ENCODE results near the gene CIRBP.

CIRBP gene

GRCh38 chr19:1254081-1254527, 15.0 kb upstream of the CIRBP start:
- Histone ChIP-seq H3K9ac (ENCODE audit: low read depth, low read length) (no peak overlapping the region), H3K36me3 (ENCODE audit: insufficient read depth, low read length) (peaks cover 67% of the 10 kb centered on the region), H3K9me3 (ENCODE audit: insufficient read depth, low read depth, low read length) (no peaks in the 10 kb centered on the region), H3K4me1 (ENCODE audit: insufficient read depth, low read length) (peaks cover 7% of the 10 kb centered on the region), H3K4me3 (ENCODE audit: low read length) (no peak overlapping the region), H3K27ac (ENCODE audit: low read depth, low read length) (peak overlapping the region; percentile 93; the same call in 1 of the 2 replicates), H3K27me3 (ENCODE audit: insufficient read depth, low read length) (no peaks in the 10 kb centered on the region)
- WGBS: 95% methylated on average over 37 of the region's 37 CpGs

- Histone ChIP-seq H3K4me3 (ENCODE audit: low read length) (no peak overlapping the region), H3K4me1 (ENCODE audit: insufficient read depth, low read length) (peaks cover 7% of the 10 kb centered on the region), H3K9me3 (ENCODE audit: insufficient read depth, low read depth, low read length) (no peaks in the 10 kb centered on the region), H3K27ac (ENCODE audit: low read depth, low read length) (peak overlapping the region; percentile 7; the same call in 1 of the 2 replicates), H3K36me3 (ENCODE audit: insufficient read depth, low read length) (peaks cover 67% of the 10 kb centered on the region), H3K27me3 (ENCODE audit: insufficient read depth, low read length) (no peaks in the 10 kb centered on the region), H3K9ac (ENCODE audit: low read depth, low read length) (no peak overlapping the region)
- 95% methylated on average over 20 of the region's 20 CpGs for WGBS
Observed at GRCh38 chr19:1254530-1255185, 14.5 kb upstream of the CIRBP start.

DNA sequence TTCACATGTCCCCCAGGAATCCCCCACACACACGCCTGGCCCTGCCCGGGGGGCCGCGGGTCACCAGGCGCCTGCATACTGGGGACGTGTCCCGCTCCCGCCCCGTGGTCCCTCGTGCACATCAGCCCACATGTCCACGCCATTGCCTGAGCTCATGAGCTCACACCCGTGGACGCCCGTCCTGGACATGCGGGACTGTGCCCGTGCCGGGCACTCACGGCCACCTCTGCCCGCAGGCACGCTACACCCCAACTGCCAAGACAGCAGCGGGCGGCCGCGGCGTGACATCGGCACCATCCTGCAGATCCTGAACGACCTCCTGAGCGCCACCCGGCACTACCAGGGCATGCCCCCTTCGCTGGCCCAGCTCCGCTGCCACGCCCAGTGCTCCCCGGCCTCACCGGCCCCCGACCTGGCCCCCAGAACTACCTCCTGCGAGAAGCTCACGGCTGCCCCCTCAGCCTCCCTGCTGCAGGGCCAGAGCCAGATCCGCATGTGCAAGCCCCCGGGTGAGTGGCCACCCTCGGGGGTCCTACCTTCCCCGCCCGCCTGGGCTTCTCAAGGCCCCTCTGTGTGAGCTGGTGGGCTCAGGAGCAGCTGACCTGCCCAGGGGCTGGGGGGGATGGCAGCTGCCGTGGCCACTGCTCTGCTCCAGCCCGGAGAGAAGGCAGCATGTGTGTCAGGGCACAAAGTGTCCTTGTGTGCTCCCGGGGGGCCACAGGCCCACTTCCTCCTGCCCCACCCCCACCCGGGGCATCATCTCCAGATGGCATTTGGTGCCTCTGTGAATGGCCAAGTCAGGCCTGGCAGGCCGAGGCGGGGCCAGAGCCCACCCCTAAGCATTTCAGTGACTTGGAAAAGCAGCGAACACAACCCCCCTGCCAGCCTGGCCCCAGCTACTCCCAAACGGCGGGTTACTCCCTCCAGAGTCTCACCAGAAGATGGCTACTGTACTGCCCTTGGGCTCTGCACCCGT, 13.7 kb upstream of the CIRBP start:
- no peak overlapping the region; the same call in 1 of the 2 replicates for H3K9ac ChIP-seq (ENCODE audit: low read depth, low read length)
- peaks cover 67% of the 10 kb centered on the region for H3K36me3 ChIP-seq (ENCODE audit: insufficient read depth, low read length)
- peak overlapping the region; percentile 34; the same call in 1 of the 2 replicates for H3K27ac ChIP-seq (ENCODE audit: low read depth, low read length)
- no peaks in the 10 kb centered on the region for H3K27me3 ChIP-seq (ENCODE audit: insufficient read depth, low read length)
- H3K9me3 ChIP-seq (ENCODE audit: insufficient read depth, low read depth, low read length): no peaks in the 10 kb centered on the region
- H3K4me3 ChIP-seq (ENCODE audit: low read length): no peak overlapping the region
- WGBS: 94% methylated on average over 52 of the region's 52 CpGs
- H3K4me1 ChIP-seq (ENCODE audit: insufficient read depth, low read length): peaks cover 7% of the 10 kb centered on the region

- H3K4me1 ChIP-seq (ENCODE audit: insufficient read depth, low read length): peaks cover 10% of the 10 kb centered on the region
- H3K36me3 ChIP-seq (ENCODE audit: insufficient read depth, low read length): peaks cover 59% of the 10 kb centered on the region
- WGBS: 94% methylated on average over 45 of the region's 46 CpGs
- no peak overlapping the region for H3K27ac ChIP-seq (ENCODE audit: low read depth, low read length)
- no peaks in the 10 kb centered on the region for H3K9me3 ChIP-seq (ENCODE audit: insufficient read depth, low read depth, low read length)
- H3K27me3 ChIP-seq (ENCODE audit: insufficient read depth, low read length): no peaks in the 10 kb centered on the region
- H3K9ac ChIP-seq (ENCODE audit: low read depth, low read length): no peak overlapping the region
- H3K4me3 ChIP-seq (ENCODE audit: low read length): no peak overlapping the region
Observed at GRCh38 chr19:1256646-1257474, 12.3 kb upstream of the CIRBP start.

GRCh38 chr19:1257475-1258162, 11.5 kb upstream of the CIRBP start:
- no peak overlapping the region for H3K9ac ChIP-seq (ENCODE audit: low read depth, low read length)
- 89% methylated on average over 22 of the region's 23 CpGs for WGBS
- peak overlapping the region; percentile 58; the same call in 1 of the 2 replicates for H3K27ac ChIP-seq (ENCODE audit: low read depth, low read length)
- H3K36me3 ChIP-seq (ENCODE audit: insufficient read depth, low read length): peaks cover 53% of the 10 kb centered on the region
- no peaks in the 10 kb centered on the region for H3K27me3 ChIP-seq (ENCODE audit: insufficient read depth, low read length)
- H3K4me3 ChIP-seq (ENCODE audit: low read length): no peak overlapping the region
- no peaks in the 10 kb centered on the region for H3K9me3 ChIP-seq (ENCODE audit: insufficient read depth, low read depth, low read length)
- peaks cover 12% of the 10 kb centered on the region for H3K4me1 ChIP-seq (ENCODE audit: insufficient read depth, low read length)

GRCh38 chr19:1258163-1258492, 11.0 kb upstream of the CIRBP start:
- peaks cover 52% of the 10 kb centered on the region for H3K36me3 ChIP-seq (ENCODE audit: insufficient read depth, low read length)
- WGBS: 73% methylated on average over 8 of the region's 8 CpGs
- peak overlapping the region; percentile 58; the same call in 1 of the 2 replicates for H3K27ac ChIP-seq (ENCODE audit: low read depth, low read length)
- no peaks in the 10 kb centered on the region for H3K27me3 ChIP-seq (ENCODE audit: insufficient read depth, low read length)
- no peak overlapping the region for H3K9ac ChIP-seq (ENCODE audit: low read depth, low read length)
- no peak overlapping the region for H3K4me3 ChIP-seq (ENCODE audit: low read length)
- peaks cover 17% of the 10 kb centered on the region for H3K4me1 ChIP-seq (ENCODE audit: insufficient read depth, low read length)
- H3K9me3 ChIP-seq (ENCODE audit: insufficient read depth, low read depth, low read length): no peaks in the 10 kb centered on the region

DNA sequence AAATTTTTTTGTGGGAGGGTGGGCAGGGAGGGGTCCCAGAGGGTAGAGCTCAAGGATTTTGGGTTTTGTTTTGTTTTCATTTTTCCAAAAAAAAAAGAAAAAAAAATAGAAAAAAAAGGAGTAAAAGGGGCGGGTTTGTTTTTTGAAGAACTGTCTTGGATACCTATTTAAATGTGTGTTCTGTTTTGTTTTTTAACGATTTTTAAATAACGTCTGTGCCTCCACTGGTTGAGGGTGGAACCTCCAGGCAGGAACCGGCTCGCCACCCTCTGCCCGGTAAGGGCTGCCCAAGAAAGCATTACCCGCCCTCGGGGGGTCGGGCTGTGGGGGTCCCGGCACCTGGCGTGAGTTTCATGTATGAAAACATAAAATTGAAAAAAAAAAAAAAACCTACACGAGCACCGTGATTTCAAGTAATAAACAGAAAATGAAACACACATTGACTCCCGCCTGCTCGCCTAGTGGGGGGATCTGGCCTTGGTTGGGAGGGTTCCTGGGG, 10.4 kb upstream of the CIRBP start:
- H3K27me3 ChIP-seq (ENCODE audit: insufficient read depth, low read length): no peaks in the 10 kb centered on the region
- WGBS: 68% methylated on average over 13 of the region's 15 CpGs
- H3K9ac ChIP-seq (ENCODE audit: low read depth, low read length): no peak overlapping the region
- peaks cover 20% of the 10 kb centered on the region for H3K4me1 ChIP-seq (ENCODE audit: insufficient read depth, low read length)
- H3K27ac ChIP-seq (ENCODE audit: low read depth, low read length): peak overlapping the region; percentile 89; the same call in 1 of the 2 replicates
- H3K4me3 ChIP-seq (ENCODE audit: low read length): no peak overlapping the region
- H3K36me3 ChIP-seq (ENCODE audit: insufficient read depth, low read length): peaks cover 46% of the 10 kb centered on the region
- H3K9me3 ChIP-seq (ENCODE audit: insufficient read depth, low read depth, low read length): no peaks in the 10 kb centered on the region

DNA sequence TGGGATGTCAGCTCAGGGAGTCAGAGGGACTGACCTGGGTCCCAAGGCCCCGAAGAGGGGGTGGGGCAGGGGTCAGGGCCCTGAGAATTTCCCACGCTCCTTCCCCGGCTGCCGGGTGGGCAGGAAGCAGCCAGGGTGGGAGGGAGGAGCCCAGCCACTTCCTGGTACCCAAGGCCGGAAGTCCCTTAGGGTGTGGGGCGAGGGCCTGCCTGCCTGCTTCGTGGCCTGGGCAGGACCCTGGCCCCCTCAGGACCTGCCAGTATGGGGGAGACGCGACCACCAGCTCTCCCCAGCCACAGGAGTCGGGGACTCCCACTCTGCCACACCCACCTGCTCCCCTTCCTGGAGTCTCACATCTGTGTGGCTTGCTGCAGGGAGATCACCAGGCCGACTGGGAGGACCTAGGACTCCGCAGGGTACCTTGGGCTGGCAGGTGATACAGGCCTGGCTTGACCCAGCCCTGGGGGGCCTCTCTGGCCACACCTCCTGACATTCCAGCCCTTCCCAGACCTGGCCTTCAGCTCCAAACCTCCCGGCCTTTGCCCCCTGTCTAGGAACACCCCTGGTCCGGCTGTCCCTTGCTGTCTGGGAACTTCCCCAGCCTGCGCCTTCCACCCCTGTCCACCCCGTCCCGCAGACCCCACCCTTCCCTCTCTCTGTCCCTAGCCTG, 9.8 kb upstream of the CIRBP start:
- peak overlapping the region; percentile 89; the same call in 1 of the 2 replicates for H3K27ac ChIP-seq (ENCODE audit: low read depth, low read length)
- no peaks in the 10 kb centered on the region for H3K27me3 ChIP-seq (ENCODE audit: insufficient read depth, low read length)
- no peak overlapping the region for H3K9ac ChIP-seq (ENCODE audit: low read depth, low read length)
- 26% methylated on average over 17 of the region's 17 CpGs for WGBS
- peaks cover 20% of the 10 kb centered on the region for H3K4me1 ChIP-seq (ENCODE audit: insufficient read depth, low read length)
- H3K9me3 ChIP-seq (ENCODE audit: insufficient read depth, low read depth, low read length): no peaks in the 10 kb centered on the region
- no peak overlapping the region for H3K4me3 ChIP-seq (ENCODE audit: low read length)
- peaks cover 42% of the 10 kb centered on the region for H3K36me3 ChIP-seq (ENCODE audit: insufficient read depth, low read length)

DNA sequence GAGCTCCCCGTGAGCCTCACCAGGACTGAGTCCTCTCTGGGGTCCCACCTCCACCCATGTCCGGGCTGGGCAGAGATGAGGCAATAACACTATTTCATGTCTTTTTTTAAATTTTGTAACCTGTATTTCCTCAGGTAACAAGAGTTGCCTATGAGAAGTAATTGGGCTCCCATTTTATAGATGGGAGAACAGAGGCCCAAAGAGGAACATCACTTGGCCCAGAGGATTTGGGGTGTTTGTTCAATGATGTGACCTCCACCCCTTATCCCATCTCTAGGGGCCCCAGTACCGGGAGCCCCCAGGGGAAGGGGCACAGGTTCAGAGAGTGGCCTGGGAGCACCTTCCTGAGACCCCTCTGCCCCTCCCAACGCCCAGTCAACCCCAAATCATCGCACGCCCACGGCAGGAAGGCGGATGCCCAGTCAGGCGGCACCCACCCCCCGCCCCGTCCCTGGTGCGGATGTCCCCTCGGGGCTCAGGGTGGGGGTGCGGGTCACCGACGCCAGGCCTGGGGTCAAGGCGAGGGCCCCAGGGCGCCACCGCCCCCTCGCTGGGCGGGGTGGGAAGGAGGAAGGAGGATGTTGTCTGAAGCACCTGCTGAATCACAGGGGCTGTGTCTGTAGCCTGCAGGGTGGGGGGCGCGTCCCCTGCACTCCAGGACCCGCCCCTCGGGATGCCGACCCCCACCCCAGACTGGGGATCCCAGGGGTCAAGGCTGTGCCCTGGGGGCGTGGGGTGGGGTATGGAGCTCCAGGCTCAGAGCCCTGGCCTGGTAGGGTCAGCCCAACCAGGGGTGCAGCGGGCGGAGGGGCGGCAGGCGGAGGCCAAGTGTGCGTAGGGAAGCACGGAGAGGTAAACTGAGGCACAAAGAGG, 9.0 kb upstream of the CIRBP start:
- WGBS: 17% methylated on average over 33 of the region's 33 CpGs
- peaks cover 38% of the 10 kb centered on the region for H3K36me3 ChIP-seq (ENCODE audit: insufficient read depth, low read length)
- peak overlapping the region; percentile 89 for H3K27ac ChIP-seq (ENCODE audit: low read depth, low read length)
- no peaks in the 10 kb centered on the region for H3K9me3 ChIP-seq (ENCODE audit: insufficient read depth, low read depth, low read length)
- H3K4me1 ChIP-seq (ENCODE audit: insufficient read depth, low read length): peaks cover 28% of the 10 kb centered on the region
- H3K4me3 ChIP-seq (ENCODE audit: low read length): peak overlapping the region; percentile 32
- H3K9ac ChIP-seq (ENCODE audit: low read depth, low read length): no peak overlapping the region
- no peaks in the 10 kb centered on the region for H3K27me3 ChIP-seq (ENCODE audit: insufficient read depth, low read length)
